NCI-H1048 (cell line): Measurements from ENCODE around the gene CTTNBP2NL.

ENCODE experiments used
- DNase-seq: peaks from one replicate; lab custom pipeline; 2025; lab: John Stamatoyannopoulos, UW

Gene CTTNBP2NL

DNA sequence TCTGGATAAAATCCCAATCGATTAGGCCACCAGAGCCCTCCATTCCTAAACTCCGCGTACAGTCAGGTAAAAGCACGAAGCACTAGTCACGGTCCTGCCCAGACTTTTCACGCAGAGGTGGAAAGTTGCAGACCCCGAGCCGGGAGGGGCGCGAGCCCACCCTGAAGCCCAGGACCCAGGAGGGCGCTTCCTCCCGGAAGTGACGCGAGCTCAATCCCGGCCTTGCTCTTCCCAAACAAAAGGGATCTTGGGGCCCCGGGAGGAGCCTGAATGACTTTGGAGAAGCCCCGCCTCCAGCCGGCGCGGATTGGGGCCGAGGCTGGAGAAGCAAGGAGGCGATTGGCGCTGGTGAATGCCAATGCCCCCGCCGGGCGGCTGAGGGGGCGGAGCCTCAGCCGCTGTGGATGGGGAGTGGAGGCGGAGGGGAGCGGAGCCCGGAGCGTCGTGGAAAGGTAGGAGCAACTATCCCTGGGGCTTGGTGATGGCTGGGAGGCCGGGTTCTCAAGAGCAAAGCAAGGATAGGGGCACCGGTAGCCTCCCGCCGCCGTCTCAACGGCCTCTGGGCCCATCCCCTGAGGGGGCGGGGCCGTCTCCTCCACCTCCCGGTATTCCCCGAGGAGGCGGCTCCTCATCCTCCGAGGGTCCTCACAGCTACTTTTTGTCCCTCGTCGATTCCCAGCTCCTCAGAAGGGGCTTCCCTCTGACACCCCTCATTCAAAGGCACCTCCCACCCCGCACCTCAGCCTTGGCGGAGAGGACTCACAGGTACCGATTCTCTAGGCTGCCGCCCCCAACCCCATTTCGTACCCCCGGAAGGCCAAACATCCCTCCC is at the start of gene CTTNBP2NL:
CTTNBP2NL (plus strand) TSS at position 394 of the 832 bp plus-strand sequence. CDS start 19,952 bp downstream, outside the sequence.
- peak; percentile 96 for DNase-seq

GRCh38 chr1:112346801-112347350 is 49.1 kb upstream of the CTTNBP2NL start:
- no peak for DNase-seq

DNA sequence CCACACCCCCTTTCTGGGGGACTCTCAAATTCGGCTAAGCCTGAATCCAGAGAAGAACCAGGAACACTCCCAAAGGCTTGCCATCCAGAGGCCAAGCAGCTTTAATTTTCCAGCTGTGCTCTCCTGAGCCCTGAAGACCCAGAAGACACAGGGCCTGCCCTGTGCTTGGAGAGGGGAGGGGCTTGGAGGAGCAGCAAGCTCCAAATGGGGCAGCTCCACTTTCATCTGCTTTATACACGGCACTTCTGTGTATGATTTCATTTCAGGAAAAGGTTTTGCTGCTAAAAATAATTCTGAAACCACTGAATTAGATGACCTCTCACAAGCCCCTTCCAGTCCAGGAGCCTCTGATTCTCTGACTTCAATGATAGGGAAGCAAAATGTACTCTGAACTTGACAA is 39.2 kb upstream of the CTTNBP2NL start:
- no peak for DNase-seq

GRCh38 chr1:112357467-112357866 is 38.5 kb upstream of the CTTNBP2NL start:
- no peak for DNase-seq

DNA sequence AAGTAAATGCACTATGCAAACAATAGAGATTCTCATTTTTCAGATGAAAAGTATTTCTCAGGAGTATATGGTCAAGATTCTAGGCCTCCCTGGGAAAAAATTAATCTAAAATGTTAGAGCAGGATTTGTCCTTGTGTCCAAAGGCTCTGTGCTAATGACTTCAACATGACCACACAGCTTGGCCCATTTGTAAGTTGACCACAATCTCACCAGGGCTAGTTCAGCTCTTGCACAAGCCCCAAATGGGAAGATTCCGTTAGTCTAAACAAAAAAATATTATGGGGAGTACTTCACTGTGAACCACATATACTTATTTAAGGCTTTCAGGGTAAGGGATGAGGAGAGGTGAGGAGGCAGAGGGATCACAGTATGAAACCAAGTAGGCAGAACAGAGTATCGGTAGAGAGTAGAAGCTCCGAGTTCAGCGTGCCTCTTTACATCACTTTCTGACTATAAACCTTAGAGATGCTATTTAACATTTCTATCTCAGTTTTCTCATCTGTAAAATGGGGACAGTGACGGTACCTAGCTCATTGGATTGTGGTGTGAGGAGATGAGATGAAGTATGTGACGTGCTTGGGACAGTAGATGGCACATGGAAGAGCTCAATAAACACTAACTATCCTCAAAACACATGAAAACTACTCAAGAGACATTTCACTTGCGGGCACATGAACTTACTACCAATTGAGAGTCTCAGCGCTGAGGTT is 37.8 kb upstream of the CTTNBP2NL start:
- no peak for DNase-seq

DNA sequence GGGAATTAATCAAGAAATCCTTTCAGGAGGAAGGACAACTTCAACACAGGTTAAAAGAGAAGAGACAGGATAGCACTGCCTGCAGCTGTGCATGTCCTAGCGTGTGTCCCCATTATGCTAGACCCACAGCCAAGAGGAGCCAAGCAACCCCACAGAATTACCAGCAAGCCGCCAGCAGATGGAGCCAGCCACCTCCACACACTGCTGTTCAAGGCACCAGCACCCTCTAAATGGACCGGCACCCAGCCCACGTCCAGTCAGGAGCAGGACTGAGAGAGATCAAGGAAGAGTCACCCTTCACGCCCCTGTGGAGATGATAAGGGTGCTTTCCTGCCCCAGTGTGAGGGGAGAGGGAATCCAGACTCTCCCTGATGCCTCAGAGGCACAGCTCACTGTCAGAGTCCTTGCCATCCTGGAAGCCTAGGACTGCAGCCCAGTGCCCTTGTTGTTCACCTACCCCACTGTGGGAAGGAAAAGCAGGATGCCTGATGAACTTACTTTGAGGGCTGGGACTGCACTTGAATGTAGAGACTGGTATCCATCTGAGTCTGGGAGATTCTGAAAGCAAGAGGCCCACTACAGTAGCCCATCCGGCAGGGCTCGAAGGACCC is 37.1 kb upstream of the CTTNBP2NL start:
- no peak for DNase-seq

- DNase-seq, result peak; percentile 17
Measured at GRCh38 chr1:112359961-112360767, 35.9 kb upstream of the CTTNBP2NL start.

- DNase-seq, result no peak
Measured at GRCh38 chr1:112363636-112364035, 32.4 kb upstream of the CTTNBP2NL start.

DNA sequence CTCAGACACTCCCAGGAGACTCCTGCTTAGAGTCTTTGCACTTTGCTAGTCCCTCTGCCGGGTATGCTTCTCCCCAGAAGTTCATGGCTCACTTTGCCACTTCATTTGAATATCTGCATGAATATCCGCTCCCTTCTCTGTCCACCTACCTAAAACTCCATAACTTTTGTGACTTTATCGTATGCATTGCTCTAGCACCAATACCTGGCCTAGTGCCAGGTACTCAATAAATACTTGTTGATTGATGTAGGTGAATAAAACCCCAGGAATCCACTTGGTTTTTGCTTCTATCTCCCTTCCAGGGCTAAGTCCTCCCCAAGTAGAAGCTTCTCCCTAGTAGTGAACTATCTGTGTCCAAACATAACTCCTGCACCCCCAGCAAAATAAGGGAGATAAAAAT is 27.8 kb upstream of the CTTNBP2NL start:
- no peak for DNase-seq

DNA sequence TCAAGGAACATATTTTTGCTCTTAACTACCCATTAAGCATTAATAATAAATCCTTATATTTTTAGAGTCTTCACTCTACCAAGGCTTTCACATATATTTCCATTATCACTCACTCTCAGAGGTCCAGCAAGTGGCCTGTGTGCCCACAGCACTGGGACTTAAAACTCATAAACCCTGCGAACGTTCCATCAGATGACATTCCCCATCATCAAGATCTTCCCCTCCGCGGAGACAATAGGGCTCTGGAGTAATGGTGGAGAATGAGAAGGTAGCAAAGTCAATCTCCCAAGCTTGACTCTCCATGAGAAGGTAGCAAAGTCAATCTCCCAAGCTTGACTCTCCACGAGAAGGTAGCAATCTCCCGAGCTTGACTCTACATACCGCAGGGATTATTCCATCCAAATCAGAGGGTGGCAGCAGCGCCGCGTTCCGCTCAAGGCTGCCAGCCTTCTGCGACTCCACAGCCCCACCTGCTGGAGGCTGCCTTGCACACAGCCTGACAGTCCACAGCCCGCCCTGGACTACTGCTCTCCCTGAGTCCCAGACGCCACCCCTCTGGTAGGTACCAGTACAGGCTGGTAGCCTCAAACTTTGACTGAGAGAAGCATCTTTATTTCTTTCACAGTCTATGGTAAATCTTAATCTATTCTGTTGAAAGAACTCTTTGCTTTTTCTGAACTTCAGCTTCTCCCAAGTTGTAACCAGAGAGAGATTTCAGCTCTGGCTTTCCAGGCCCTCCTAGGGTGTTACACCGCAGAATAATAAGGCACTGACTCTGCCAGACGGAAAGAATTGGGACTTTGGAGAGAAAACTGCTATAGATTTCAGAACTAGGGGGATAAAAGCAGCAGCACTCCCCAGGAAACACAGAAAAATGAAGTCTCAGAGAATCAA is 26.4 kb upstream of the CTTNBP2NL start:
- DNase-seq, result peak; percentile 66

GRCh38 chr1:112370996-112371395 is 25.0 kb upstream of the CTTNBP2NL start:
- DNase-seq, result no peak

DNA sequence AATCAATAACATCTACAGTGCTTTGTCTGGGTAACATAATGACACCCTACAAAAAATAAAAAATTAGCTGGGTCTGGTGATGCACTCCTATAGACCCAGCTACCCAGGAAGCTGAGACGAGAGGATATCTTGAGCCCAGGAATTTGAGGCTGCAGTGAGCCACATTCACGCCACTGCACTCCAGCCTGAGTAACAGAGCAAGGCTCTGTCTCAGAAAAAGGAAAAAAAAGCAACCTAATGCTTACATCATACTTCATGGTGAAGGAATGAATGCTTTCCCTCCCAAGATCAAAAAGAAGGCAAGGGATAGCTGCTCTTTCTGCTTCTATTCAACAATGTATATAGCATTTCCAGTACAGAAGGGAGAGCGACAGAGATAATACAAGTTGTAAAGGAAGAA is 24.2 kb upstream of the CTTNBP2NL start:
- no peak for DNase-seq

DNA sequence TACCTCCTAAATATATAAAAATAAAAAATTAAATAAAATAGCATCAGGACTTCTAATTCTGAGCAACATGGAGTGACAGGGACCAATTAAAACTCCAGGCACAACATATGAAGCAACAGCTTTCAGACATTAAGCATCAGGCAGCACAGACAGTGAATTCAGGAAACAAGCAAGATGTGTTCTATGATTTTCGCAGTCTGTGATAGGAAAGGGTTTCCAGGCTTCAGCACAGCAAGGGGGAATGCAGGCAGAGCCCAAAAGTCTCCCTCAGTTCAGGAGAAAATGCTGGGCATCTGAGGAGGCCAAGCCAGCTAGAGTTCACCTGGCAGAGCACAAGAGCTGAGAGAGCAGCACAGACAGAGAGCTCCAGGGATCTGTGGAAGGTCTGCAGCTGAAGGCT is 22.2 kb upstream of the CTTNBP2NL start:
- no peak for DNase-seq

GRCh38 chr1:112375701-112376100 is 20.3 kb upstream of the CTTNBP2NL start:
- no peak for DNase-seq

GRCh38 chr1:112380356-112380755 is 15.7 kb upstream of the CTTNBP2NL start:
- no peak for DNase-seq

- no peak for DNase-seq
Measured at GRCh38 chr1:112381324-112382076, 14.5 kb upstream of the CTTNBP2NL start.

- DNase-seq, result no peak
Measured at GRCh38 chr1:112383759-112384370, 12.1 kb upstream of the CTTNBP2NL start.

- no peak for DNase-seq
Measured at GRCh38 chr1:112386024-112386723, 9.8 kb upstream of the CTTNBP2NL start.
